MM.1S (cell line): ENCODE results near the gene TCN2.

Experiments
- CTCF ChIP-seq: fragments of 300-600 bp; sonication (generic); IDR thresholded peaks from 2 replicates; pipeline ENCODE4 v1.5.1; 2016; ENCODE audit warnings: antibody characterized with exemption, low read length, mixed read lengths
- EZH2 ChIP-seq: fragments of 300-600 bp; sonication (generic); optimal IDR thresholded peaks from 2 replicates; pipeline ENCODE3; 2017; ENCODE audit warnings: low read depth, mild to moderate bottlenecking, antibody characterized with exemption, low read length, mixed read lengths

GRCh38 chr22:30568137-30568805 lies 38.7 kb upstream of the TCN2 start:
- TF ChIP-seq EZH2 = no peak
- TF ChIP-seq CTCF = no peak
